ENCODE results near the gene ERFE. TPM values are rescaled to one million over a fixed set of nuclear protein-coding genes. Genes with fewer than 3 reads are reported as not detected.

ERFE gene
- total and polyA plus RNA-seq, 10 of the 15 experiments (the other 5 are each of a cell fraction or from before 2014, with no cell fraction given): not detected

- RAD21 ChIA-PET (ENCODE audit: unreplicated experiment): no interaction called here
- no peak overlapping the region for H3K4me2 ChIP-seq (ENCODE audit: control insufficient read depth, insufficient read depth)
- FAIRE-seq: no peak
Measured at GRCh38 chr2:238131761-238132462, 26.9 kb upstream of the ERFE start.

GRCh38 chr2:238132463-238133450 is 26.0 kb upstream of the ERFE start:
- BruUV-seq (replicated peaks): no TSS peak
- ChIA-PET CTCF (no interaction called here), SMC1A (ENCODE audit: uncharacterized antibody, unreplicated experiment) (no interaction called here)
- TF ChIP-seq SIN3A (IDR thresholded peaks at IDR 0.05; ENCODE audit: low read depth, low read length) (no peak), PBX3 (IDR thresholded peaks at IDR 0.05; ENCODE audit: insufficient replicate concordance, low read depth, low read length) (no peak), SIX5 (IDR thresholded peaks at IDR 0.05; ENCODE audit: low read depth, low read length, severe bottlenecking) (no peak), ETV6 (conservative IDR thresholded peaks at IDR 0.05 in 1 of 2, IDR thresholded peaks at IDR 0.05 in 1 of 2; ENCODE audit: borderline replicate concordance in 1 of 2, low read depth in 1 of 2) (no peak), POLR2AphosphoS2 (IDR thresholded peaks at IDR 0.05; ENCODE audit: low read depth, low read length) (no peak), CBX3 (IDR thresholded peaks at IDR 0.05; ENCODE audit: borderline replicate concordance, low read depth) (no peak), NR2C1 (IDR thresholded peaks at IDR 0.05) (no peak), ZBED1 (IDR thresholded peaks at IDR 0.05; ENCODE audit: borderline replicate concordance) (no peak), MEF2B (IDR thresholded peaks at IDR 0.05; ENCODE audit: partially characterized antibody, poor library complexity, severe bottlenecking) (no peak), RAD21 (IDR thresholded peaks at IDR 0.05; ENCODE audit: insufficient read depth, low read depth, low read length) (no peak), ATF7 (IDR thresholded peaks at IDR 0.05; ENCODE audit: low read depth) (no peak), TCF3 (IDR thresholded peaks at IDR 0.05; ENCODE audit: borderline replicate concordance, insufficient read depth, low read depth, low read length) (no peak), JUND (IDR thresholded peaks at IDR 0.05; ENCODE audit: low read depth, low read length) (no peak)

More at GRCh38 chr2:238131761-238132462, 26.9 kb upstream of the ERFE start:
- CTCF ChIA-PET: interaction anchor here (0.8 kb wide), 1 partner anchor 155 kb away, joined by 3 read pairs; no protein-coding TSS in a partner anchor
- WGBS (ENCODE audit: insufficient coverage, insufficient replicate concordance, low lambda C conversion rate, missing lambda C conversion rate): 37% methylated on average over 14 of the region's 14 CpGs
- POLR2A ChIA-PET: no interaction called here
- ATAC-seq: no peak
- H3K36me3 ChIP-seq (ENCODE audit: control insufficient read depth in 2 of 2, insufficient read depth in 2 of 2, low read length in 1 of 2): no peaks in the 10 kb centered on the region
- no peak overlapping the region for H2AFZ ChIP-seq (ENCODE audit: control insufficient read depth, low read depth, low read length)
- no TSS peak for BruUV-seq (replicated peaks)
- intact Hi-C loops (cut with micrococcal nuclease; ENCODE audit: unreplicated experiment): no loop called here
- H3K9ac ChIP-seq (ENCODE audit: control insufficient read depth, insufficient read depth, low read length): no peak overlapping the region
- no peaks in the 10 kb centered on the region for H3K79me2 ChIP-seq (ENCODE audit: control insufficient read depth, insufficient read depth, low read length)
- in situ Hi-C loops (cut with MboI): no loop called here
- H3K4me3 ChIP-seq: no peak overlapping the region
- no peak overlapping the region for H3K27ac ChIP-seq (ENCODE audit: control insufficient read depth, insufficient read depth)
- no peak for DNase-seq (ENCODE audit: low read depth, low spot score)
- SMC1A ChIA-PET (ENCODE audit: uncharacterized antibody, unreplicated experiment): no interaction called here
- no peaks in the 10 kb centered on the region for H3K9me3 ChIP-seq (replicated peaks; ENCODE audit: control insufficient read depth, insufficient read depth, low read length)
- H3K4me1 ChIP-seq (ENCODE audit: control insufficient read depth, insufficient read depth, low read length): no peaks in the 10 kb centered on the region
- H3K27me3 ChIP-seq (replicated peaks in 1 of 2; ENCODE audit: control insufficient read depth in 2 of 2, insufficient read depth in 2 of 2, low read length in 1 of 2): no peaks in the 10 kb centered on the region
- TF ChIP-seq ZNF207 (IDR thresholded peaks at IDR 0.05; ENCODE audit: borderline replicate concordance) (no peak), YY1 (IDR thresholded peaks at IDR 0.05; ENCODE audit: low read depth, low read length) (no peak), ZNF622 (IDR thresholded peaks at IDR 0.05) (no peak)
- no peaks in the 10 kb centered on the region for H4K20me1 ChIP-seq (ENCODE audit: control insufficient read depth, insufficient read depth)

More at GRCh38 chr2:238132463-238133450, 26.0 kb upstream of the ERFE start:
- no peaks in the 10 kb centered on the region for H3K9me3 ChIP-seq (replicated peaks; ENCODE audit: control insufficient read depth, insufficient read depth, low read length)
- DNase-seq (ENCODE audit: low read depth, low spot score) (no peak), FAIRE-seq (no peak), ATAC-seq (no peak)
- H3K4me2 ChIP-seq (ENCODE audit: control insufficient read depth, insufficient read depth): no peak overlapping the region
- no peaks in the 10 kb centered on the region for H3K79me2 ChIP-seq (ENCODE audit: control insufficient read depth, insufficient read depth, low read length)
- no peak overlapping the region for H3K4me3 ChIP-seq
- H3K9ac ChIP-seq (ENCODE audit: control insufficient read depth, insufficient read depth, low read length): no peak overlapping the region
- POLR2A ChIA-PET: no interaction called here
- no peaks in the 10 kb centered on the region for H3K4me1 ChIP-seq (ENCODE audit: control insufficient read depth, insufficient read depth, low read length)
- H3K27me3 ChIP-seq (replicated peaks in 1 of 2; ENCODE audit: control insufficient read depth in 2 of 2, insufficient read depth in 2 of 2, low read length in 1 of 2): no peaks in the 10 kb centered on the region
- H2AFZ ChIP-seq (ENCODE audit: control insufficient read depth, low read depth, low read length): no peak overlapping the region
- no peaks in the 10 kb centered on the region for H3K36me3 ChIP-seq (ENCODE audit: control insufficient read depth in 2 of 2, insufficient read depth in 2 of 2, low read length in 1 of 2)
- in situ Hi-C loops (cut with MboI): no loop called here
- RAD21 ChIA-PET (ENCODE audit: unreplicated experiment): no interaction called here
- intact Hi-C loops (cut with micrococcal nuclease; ENCODE audit: unreplicated experiment): no loop called here
- H3K27ac ChIP-seq (ENCODE audit: control insufficient read depth, insufficient read depth): no peak overlapping the region
- WGBS (ENCODE audit: insufficient coverage, insufficient replicate concordance, low lambda C conversion rate, missing lambda C conversion rate): 59% methylated on average over 21 of the region's 23 CpGs
- H4K20me1 ChIP-seq (ENCODE audit: control insufficient read depth, insufficient read depth): no peaks in the 10 kb centered on the region

All from GM12878 (cell line).